IPS-NIHi11 (cell line): ENCODE data around the gene CHCHD2.
A peak's percentile ranks its signal among the peaks of the same experiment; 100 is the strongest.
"Not testable (repeated sequence)": the region's sequence is repeated elsewhere in the genome, so short reads cannot be mapped to it uniquely, and the experiment has no call there.

ENCODE experiments used
- DNase-seq: peaks from one replicate; pipeline ENCODE4 v3.0.0; 2012; ENCODE audit warnings: mixed read lengths, low spot score

CHCHD2 gene

DNA sequence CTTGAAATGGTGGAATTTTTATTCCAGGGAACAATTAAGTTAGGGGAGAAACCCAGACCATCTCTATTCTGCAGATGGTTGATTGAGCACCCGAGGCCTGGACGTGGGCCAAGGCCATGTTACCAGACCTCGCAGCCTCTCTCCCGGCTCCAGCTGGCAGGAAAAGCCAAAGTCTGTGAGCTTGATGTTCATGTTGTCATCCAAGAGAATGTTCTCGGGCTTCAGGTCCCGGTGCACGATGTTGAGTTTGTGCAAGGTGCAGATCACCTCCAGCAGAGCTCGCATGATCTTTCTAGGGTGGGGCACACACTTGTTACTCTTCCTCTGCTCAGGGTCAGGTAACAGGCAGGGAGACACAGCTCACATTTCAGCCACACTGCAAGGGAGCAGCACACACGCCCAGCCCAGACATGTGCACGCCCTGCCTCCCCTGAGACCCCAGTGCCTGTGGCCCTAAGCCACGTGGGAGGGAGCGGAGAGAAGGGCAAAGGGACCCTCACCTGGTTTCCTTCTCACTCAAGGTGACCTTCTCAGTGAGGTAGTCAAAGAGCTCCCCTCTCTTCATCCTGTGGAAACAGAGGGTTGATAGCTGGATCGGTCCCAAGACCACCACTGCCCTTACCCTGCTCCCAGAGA lies 23.0 kb downstream of the CHCHD2 start:
- no peak for DNase-seq

GRCh38 chr7:56081626-56082340 lies 24.5 kb downstream of the CHCHD2 start:
- no peak for DNase-seq

GRCh38 chr7:56080726-56081435 lies 25.4 kb downstream of the CHCHD2 start:
- not testable (repeated sequence) for DNase-seq

- no peak for DNase-seq
Observed at GRCh38 chr7:56079450-56080185, 26.7 kb downstream of the CHCHD2 start.

GRCh38 chr7:56078196-56078595 lies 28.1 kb downstream of the CHCHD2 start:
- DNase-seq, result no peak

GRCh38 chr7:56077681-56078080 lies 28.6 kb downstream of the CHCHD2 start:
- DNase-seq, result no peak

DNA sequence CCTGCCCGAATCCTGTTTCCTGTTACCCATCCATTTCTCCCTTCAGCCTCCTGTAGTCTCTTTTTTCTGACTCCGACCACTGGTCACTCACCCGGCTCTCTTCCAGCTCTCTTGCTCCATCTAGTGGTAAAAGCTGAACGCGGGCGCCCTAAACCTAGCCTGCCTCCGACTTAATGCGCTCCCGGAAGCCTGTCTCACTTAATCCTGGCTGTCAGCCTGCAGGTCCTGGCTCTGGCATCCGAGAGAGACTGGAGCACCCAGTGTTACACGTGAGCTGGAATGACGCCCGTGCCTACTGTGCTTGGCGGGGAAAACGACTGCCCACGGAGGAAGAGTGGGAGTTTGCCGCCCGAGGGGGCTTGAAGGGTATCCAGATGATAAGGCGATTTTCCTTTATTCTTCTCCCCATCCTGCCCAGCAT lies 31.9 kb downstream of the CHCHD2 start:
- peak; percentile 85 for DNase-seq

DNA sequence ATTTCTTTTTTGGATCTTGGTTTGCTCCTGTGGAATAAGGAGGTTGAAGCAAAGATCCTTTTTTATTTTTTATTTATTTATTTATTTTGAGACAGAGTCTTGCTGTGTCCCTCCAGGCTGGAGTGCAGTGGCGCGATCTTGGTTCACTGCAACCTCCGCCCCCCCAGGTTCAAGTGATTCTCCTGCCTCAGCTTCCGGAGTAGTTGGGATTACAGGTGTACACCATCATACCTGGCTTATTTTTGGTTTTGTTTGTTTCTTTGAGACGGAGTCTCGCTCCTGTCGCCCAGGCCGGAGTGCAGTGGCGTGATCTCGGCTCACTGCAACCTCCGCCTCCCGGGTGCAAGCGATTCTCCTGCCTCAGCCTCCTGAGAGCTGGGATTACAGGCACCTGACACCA lies 39.9 kb downstream of the CHCHD2 start:
- DNase-seq, result not testable (repeated sequence)

- peak; percentile 98 for DNase-seq
Observed at GRCh38 chr7:56063882-56064625, 42.2 kb downstream of the CHCHD2 start, which contains the start of gene SUMF2. Gene SUMF2, plus strand, starts transcription at chr7:56064286. Its CDS starts 26 bp downstream, at chr7:56064312.

DNA sequence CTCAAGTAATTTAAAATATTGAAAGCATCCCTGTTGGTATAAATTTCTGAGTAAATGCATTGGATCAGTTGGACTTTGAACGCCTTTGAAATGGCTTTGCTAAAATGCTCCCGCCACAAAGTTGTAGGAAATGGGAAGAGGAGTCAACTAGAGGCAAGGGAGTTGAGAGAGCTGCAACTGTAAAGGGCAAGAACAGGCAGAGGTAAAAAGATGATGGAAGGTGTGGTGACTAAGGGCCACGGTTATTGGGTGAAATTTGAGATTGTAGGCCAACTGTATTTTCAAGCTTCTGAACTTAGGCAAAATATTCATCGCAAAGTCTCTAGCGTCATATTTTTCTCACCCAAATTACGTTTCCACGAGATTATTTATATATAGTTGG lies 42.8 kb downstream of the CHCHD2 start:
- no peak for DNase-seq

DNA sequence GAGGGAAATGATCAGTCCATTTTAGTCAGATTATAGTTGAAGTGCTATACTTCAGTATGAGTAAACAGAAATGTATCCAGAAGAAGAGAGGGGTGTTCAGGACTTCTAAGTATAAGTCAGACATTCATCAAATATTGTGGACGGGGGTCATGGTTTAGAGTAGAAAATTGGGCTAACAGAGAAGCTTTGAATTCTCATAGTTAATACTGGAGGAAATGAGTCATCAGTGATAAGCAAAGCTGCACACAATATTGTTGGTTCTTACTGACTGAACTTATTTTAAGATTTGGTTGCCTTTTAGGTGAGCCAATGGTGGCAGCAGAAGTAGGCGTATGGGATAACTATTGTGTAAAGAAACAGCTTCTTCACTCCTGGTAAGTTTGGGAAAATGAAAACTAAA lies 43.9 kb downstream of the CHCHD2 start:
- no peak for DNase-seq

DNA sequence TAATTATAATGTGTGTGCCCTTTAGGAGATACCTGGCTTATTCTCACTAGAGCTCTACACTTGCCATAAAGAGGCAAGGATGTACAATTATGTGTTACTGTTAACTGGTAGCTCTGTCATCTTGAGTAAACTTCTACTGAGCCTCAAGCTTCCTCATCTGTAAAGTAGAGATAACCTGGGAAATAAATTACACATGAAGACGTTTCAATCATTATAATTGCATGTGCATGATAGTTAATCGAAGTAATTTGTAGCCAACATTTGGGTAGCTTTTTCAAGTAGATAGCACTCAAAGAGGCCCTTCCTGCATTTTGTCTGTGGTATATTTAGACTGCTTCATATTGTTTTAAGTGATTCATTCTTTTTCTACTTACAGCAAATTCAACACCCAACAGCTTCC lies 52.3 kb downstream of the CHCHD2 start:
- no peak for DNase-seq

DNA sequence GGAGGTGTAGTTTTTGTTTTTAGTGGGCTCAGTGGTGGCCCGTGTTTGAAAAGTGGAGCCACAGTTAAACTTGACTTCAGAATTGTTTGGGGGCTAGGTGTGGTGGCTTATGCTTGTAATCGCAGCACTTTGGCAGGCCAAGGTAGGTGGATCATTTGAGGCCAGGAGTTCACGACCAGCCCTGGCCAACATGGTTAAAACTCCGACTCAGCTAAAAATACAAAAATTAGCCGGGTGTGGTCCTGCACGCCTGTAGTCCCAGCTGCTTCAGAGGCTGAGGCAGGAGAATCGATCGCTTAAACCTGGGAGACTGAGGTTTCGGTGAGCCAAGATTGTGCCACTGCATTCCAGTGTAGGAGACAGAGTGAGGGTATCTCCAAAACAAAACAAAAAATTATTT lies 52.9 kb downstream of the CHCHD2 start:
- no peak for DNase-seq
